Brain microvascular endothelial cell (primary cell): Measurements from ENCODE around the gene C14orf180.

Experiments
- DNase-seq: peaks from one replicate; pipeline ENCODE4 v3.0.0-alpha.2; 2020
- H3K27ac ChIP-seq: fragments of 250-450 bp; sonication (Bioruptor Pico); 2 replicates; pipeline ENCODE4 v1.5.1; 2020; ENCODE audit warnings: mild to moderate bottlenecking, moderate library complexity
- H3K27me3 ChIP-seq: fragments of 250-450 bp; sonication (Bioruptor Pico); replicated peaks from 2 replicates; pipeline ENCODE4 v1.5.1; 2020; ENCODE audit warnings: mild to moderate bottlenecking
- H3K36me3 ChIP-seq: fragments of 250-450 bp; sonication (Bioruptor Pico); replicated peaks from 2 replicates; pipeline ENCODE4 v1.5.1; 2020; ENCODE audit warnings: mild to moderate bottlenecking
- H3K4me3 ChIP-seq: 2 replicates; pipeline ENCODE4 v1.5.1; 2011; ENCODE audit warnings: low read depth, mild to moderate bottlenecking, control low read depth, low read length, moderate library complexity
- CTCF ChIP-seq: IDR thresholded peaks from 2 replicates; pipeline ENCODE4 v1.5.1; 2011; ENCODE audit warnings: low read depth, mild to moderate bottlenecking, moderate library complexity, low read length, control low read depth, inconsistent platforms; ENCODE audit errors: missing control alignments
- in situ Hi-C: cut with HindIII; loops from 2 replicates; pipeline ENCODE4 v1.10.0; 2017; ENCODE audit warnings: low sequenced_read_pairs, low pct_ligation_motif_present

C14orf180 gene

GRCh38 chr14:104624939-104625338, 45.4 kb downstream of the C14orf180 start:
- no peak for TF ChIP-seq CTCF
- DNase-seq, result no peak
- Histone ChIP-seq H3K36me3 (no peaks in the 10 kb centered on the region), H3K27me3 (no peaks in the 10 kb centered on the region), H3K4me3 (no peak overlapping the region), H3K27ac (no peak overlapping the region)
- in situ Hi-C loops, result no loop called here

- no peak for DNase-seq
- in situ Hi-C loops, result no loop called here
- TF ChIP-seq CTCF, result no peak
- no peaks in the 10 kb centered on the region for H3K36me3 ChIP-seq
- H3K4me3 ChIP-seq, result no peak overlapping the region
- no peaks in the 10 kb centered on the region for H3K27me3 ChIP-seq
- H3K27ac ChIP-seq, result no peak overlapping the region
These were observed 53.2 kb downstream of the C14orf180 start for GRCh38 chr14:104632781-104633180.

GRCh38 chr14:104633276-104634137, 53.9 kb downstream of the C14orf180 start:
- TF ChIP-seq CTCF, result no peak
- Histone ChIP-seq H3K27me3 (no peaks in the 10 kb centered on the region), H3K4me3 (no peak overlapping the region), H3K36me3 (no peaks in the 10 kb centered on the region), H3K27ac (no peak overlapping the region)
- no peak for DNase-seq
- in situ Hi-C loops, result no loop called here

GRCh38 chr14:104634138-104634760, 54.7 kb downstream of the C14orf180 start:
- Histone ChIP-seq H3K36me3 (no peaks in the 10 kb centered on the region), H3K27me3 (no peaks in the 10 kb centered on the region), H3K27ac (no peak overlapping the region), H3K4me3 (no peak overlapping the region)
- in situ Hi-C loops, result no loop called here
- no peak for TF ChIP-seq CTCF
- DNase-seq, result no peak

GRCh38 chr14:104634886-104635570, 55.5 kb downstream of the C14orf180 start:
- no peaks in the 10 kb centered on the region for H3K36me3 ChIP-seq
- H3K27ac ChIP-seq, result no peak overlapping the region
- no peak for TF ChIP-seq CTCF
- H3K4me3 ChIP-seq, result no peak overlapping the region
- in situ Hi-C loops, result no loop called here
- no peak for DNase-seq
- H3K27me3 ChIP-seq, result no peaks in the 10 kb centered on the region
